HepG2 (cell line): ENCODE measurements around the gene NPHS1. TPM values are rescaled to one million over a fixed set of nuclear protein-coding genes. Genes with fewer than 3 reads are reported as not detected.

Source experiments
- ATAC-seq: fragments of 200-7000 bp; cut with Tn5 transposase; 3 replicates; pipeline ENCODE4 v1.9.1; 2020; ENCODE audit warnings: mild to moderate bottlenecking, moderate library complexity
- BruUV-seq: library from RNA; stranded (reverse); fragments of 400-500 nt; replicated peaks from 2 replicates; lab custom pipeline; 2021; lab: Mats Ljungman, UMichigan
- CTCF ChIA-PET: fragments of 300-600 bp; formaldehyde crosslinking; extraction: SDS; loops from one replicate; lab custom pipeline; 2021; ENCODE audit warnings: low total read pairs, inconsistent platforms, low intra/inter-chr PET ratio; lab: Yijun Ruan, JAX
- POLR2A ChIA-PET: fragments of 350-600 bp; sonication (Branson Sonifier 250); formaldehyde crosslinking; loops from one replicate; lab custom pipeline; 2020; ENCODE audit warnings: antibody characterized with exemption, inconsistent platforms; lab: Yijun Ruan, JAX
- DNase-seq: peaks from one replicate; pipeline ENCODE4 v3.0.0-alpha.2; 2015; ENCODE audit warnings: low spot score
- FAIRE-seq: peaks from 3 replicates; lab custom pipeline; 2011; peaks lifted over from hg19 to GRCh38; lab: Jason Lieb, UNC
- H2AFZ ChIP-seq: one replicate; pipeline ENCODE4 v1.6.1; 2011; ENCODE audit warnings: low read length, inconsistent platforms
- H3K27ac ChIP-seq: fragments of 300-600 bp; 3 replicates; pipeline ENCODE4 v1.8.0; 2011; ENCODE audit warnings: mixed run types, mild to moderate bottlenecking, mixed read lengths, low read length, inconsistent platforms; ENCODE audit not compliant: insufficient read depth; ENCODE audit errors: extremely low read length
- H3K27me3 ChIP-seq, 2 experiments: fragments of 200-600 bp in 1 of 2; 2 replicates in 1 of 2; 3 replicates in 1 of 2; pipeline versions ENCODE4 v1.6.0 to v1.8.0; 2011; ENCODE audit warnings: low read length in 2 of 2, mild to moderate bottlenecking in 2 of 2, moderate library complexity in 2 of 2, inconsistent platforms in 1 of 2; ENCODE audit not compliant: insufficient read depth in 2 of 2, control insufficient read depth in 1 of 2
- H3K36me3 ChIP-seq, 2 experiments: fragments of 200-600 bp in 1 of 2; replicated peaks in 1 of 2; 2 replicates in 1 of 2; 3 replicates in 1 of 2; pipeline versions ENCODE4 v1.5.1 to v1.8.0; 2011; ENCODE audit warnings: low read length in 2 of 2, inconsistent platforms in 1 of 2; ENCODE audit not compliant: insufficient read depth in 2 of 2, control insufficient read depth in 1 of 2
- H3K4me1 ChIP-seq: 2 replicates; pipeline ENCODE4 v1.5.1; 2012; ENCODE audit warnings: low read length, inconsistent platforms; ENCODE audit not compliant: insufficient read depth
- H3K4me2 ChIP-seq: 2 replicates; pipeline ENCODE4 v1.6.0; 2011; ENCODE audit warnings: low read depth, low read length, inconsistent platforms
- H3K4me3 ChIP-seq, 3 experiments: fragments of 200-600 bp in 1 of 3; sonication (generic), shearing (Covaris generic) in 1 of 3; replicated peaks in 1 of 3; 2 replicates each; pipeline ENCODE4 v1.5.1; 2011 to 2016; ENCODE audit warnings: low read length in 3 of 3, inconsistent platforms in 2 of 3, low read depth in 2 of 3, mild to moderate bottlenecking in 2 of 3, control low read depth in 1 of 3, mixed read lengths in 1 of 3; ENCODE audit not compliant: insufficient read depth in 1 of 3
- H3K79me2 ChIP-seq: one replicate; pipeline ENCODE4 v1.6.1; 2011; ENCODE audit warnings: low read length, inconsistent platforms; ENCODE audit not compliant: insufficient read depth
- H3K9ac ChIP-seq: 2 replicates; pipeline ENCODE4 v1.6.0; 2011; ENCODE audit warnings: mild to moderate bottlenecking, low read depth, low read length, inconsistent platforms; ENCODE audit not compliant: insufficient read depth
- H3K9me3 ChIP-seq: 2 replicates; pipeline ENCODE4 v1.5.1; 2012; ENCODE audit warnings: mild to moderate bottlenecking, low read length
- H4K20me1 ChIP-seq: 2 replicates; pipeline ENCODE4 v1.6.0; 2011; ENCODE audit warnings: inconsistent platforms, mild to moderate bottlenecking, low read length, moderate library complexity; ENCODE audit not compliant: insufficient read depth
- ARID5B ChIP-seq: IDR thresholded peaks from 2 replicates; pipeline ENCODE4 v1.4.0; 2020; ENCODE audit warnings: mild to moderate bottlenecking, missing genetic modification reagents
- FOXO4 ChIP-seq: sonication (generic); formaldehyde crosslinking; conservative IDR thresholded peaks from 2 replicates; pipeline ENCODE4 v1.8.1; 2023; ENCODE audit warnings: missing genetic modification reagents
- HNF4G ChIP-seq, 2 experiments: sonication (generic) in 1 of 2; formaldehyde crosslinking in 1 of 2; IDR thresholded peaks; 2 replicates each; pipeline versions ENCODE4 v1.4.0 to v1.6.1; 2011 to 2020; ENCODE audit warnings: borderline replicate concordance in 2 of 2, low read depth in 2 of 2, mild to moderate bottlenecking in 2 of 2, low read length in 1 of 2, missing genetic modification reagents in 1 of 2, moderate library complexity in 1 of 2
- ISL2 ChIP-seq: sonication (generic); formaldehyde crosslinking; IDR thresholded peaks from 2 replicates; pipeline ENCODE4 v1.5.0; 2020; ENCODE audit warnings: missing genetic modification reagents
- JDP2 ChIP-seq: sonication (generic); formaldehyde crosslinking; IDR thresholded peaks from 2 replicates; pipeline ENCODE4 v1.8.1; 2022; ENCODE audit warnings: missing genetic modification reagents, borderline replicate concordance
- MED1 ChIP-seq: sonication (generic); formaldehyde crosslinking; IDR thresholded peaks from 2 replicates; pipeline ENCODE4 v1.4.0; 2020; ENCODE audit warnings: missing genetic modification reagents
- NR2F6 ChIP-seq, 2 experiments: IDR thresholded peaks; 2 replicates each; pipeline ENCODE4 v1.6.1; 2016; ENCODE audit warnings: antibody characterized with exemption in 1 of 2, mild to moderate bottlenecking in 1 of 2
- SALL1 ChIP-seq: sonication (generic); formaldehyde crosslinking; IDR thresholded peaks from 2 replicates; pipeline ENCODE4 v1.8.0; 2022; ENCODE audit warnings: mild to moderate bottlenecking, missing genetic modification reagents
- SOX13 ChIP-seq, 3 experiments: fragments of 450-650 bp in 1 of 3; sonication (generic) in 1 of 3; formaldehyde crosslinking in 1 of 3; IDR thresholded peaks in 2 of 3; conservative IDR thresholded peaks in 1 of 3; 2 replicates each; pipeline versions ENCODE4 v1.5.0 to v1.6.1; 2016 to 2020; ENCODE audit warnings: antibody characterized with exemption in 1 of 3, mild to moderate bottlenecking in 1 of 3, missing compliant biosample characterization in 1 of 3, missing genetic modification reagents in 1 of 3, moderate library complexity in 1 of 3
- TBX3 ChIP-seq: fragments of 450-650 bp; IDR thresholded peaks from 2 replicates; pipeline ENCODE4 v1.6.1; 2017; ENCODE audit warnings: antibody characterized with exemption, mild to moderate bottlenecking, inconsistent platforms, borderline replicate concordance
- ZFY ChIP-seq: sonication (generic); formaldehyde crosslinking; IDR thresholded peaks from 2 replicates; pipeline ENCODE4 v1.4.0; 2020; ENCODE audit warnings: missing genetic modification reagents
- ZNF253 ChIP-seq: sonication (generic); formaldehyde crosslinking; IDR thresholded peaks from 2 replicates; pipeline ENCODE4 v1.8.0; 2022; ENCODE audit warnings: mild to moderate bottlenecking, missing genetic modification reagents, borderline replicate concordance
- ZNF354B ChIP-seq: sonication (generic); formaldehyde crosslinking; IDR thresholded peaks from 2 replicates; pipeline ENCODE4 v1.8.0; 2022; ENCODE audit warnings: mild to moderate bottlenecking, missing genetic modification reagents
- ZNF460 ChIP-seq: sonication (generic); formaldehyde crosslinking; IDR thresholded peaks from 2 replicates; pipeline ENCODE4 v1.5.1; 2020; ENCODE audit warnings: missing genetic modification reagents, mild to moderate bottlenecking, borderline replicate concordance
- ZNF503 ChIP-seq: sonication (generic); formaldehyde crosslinking; IDR thresholded peaks from 2 replicates; pipeline ENCODE4 v1.4.0; 2020; ENCODE audit warnings: missing genetic modification reagents
- ZNF713 ChIP-seq: sonication (generic); formaldehyde crosslinking; IDR thresholded peaks from 2 replicates; pipeline ENCODE4 v1.4.0; 2020; ENCODE audit warnings: mild to moderate bottlenecking, missing genetic modification reagents
- ZNF761 ChIP-seq: sonication (generic); formaldehyde crosslinking; conservative IDR thresholded peaks from 2 replicates; pipeline ENCODE4 v1.4.0; 2020; ENCODE audit warnings: mild to moderate bottlenecking, missing genetic modification reagents
- WGBS: methylation state at CpG from one replicate; pipeline ENCODE4 v1.1.6; 2017; ENCODE audit warnings: low lambda C conversion rate; 5-methylcytosine and 5-hydroxymethylcytosine counted together
- in situ Hi-C: cut with HindIII; loops from 2 replicates; pipeline ENCODE4 v1.10.0; 2017; ENCODE audit warnings: low pct_unique_long_range_greater_than_20kb; ENCODE audit not compliant: extremely low pct_ligation_motif_present
- intact Hi-C: fragments of 100-400 bp; cut with micrococcal nuclease; formaldehyde crosslinking; loops from one replicate; pipeline ENCODE4 v1.10.0; 2022; ENCODE audit not compliant: unreplicated experiment
- polyA plus RNA-seq, 8 experiments: library from polyadenylated mRNA; depleted of rRNA in 3 of 8; stranded (reverse) in 7 of 8; unstranded in 1 of 8; fragments of >200 nt; fragmentation: Illumina TruSeq in 4 of 8; extraction: Trizol in 4 of 8; gene quantifications; 2 replicates each; pipeline versions ENCODE4 v1.2.1 to v1.2.3, GENCODE V29; 2011 to 2016; ENCODE audit warnings: low read depth in 4 of 8, missing spikeins in 1 of 8, mixed read lengths in 1 of 8; ENCODE audit not compliant: insufficient read depth in 1 of 8
- total RNA-seq, 5 experiments: library from RNA; depleted of rRNA; stranded (reverse); fragments of >200 nt; fragmentation: Illumina TruSeq; extraction: Trizol; gene quantifications; 2 replicates each; pipeline ENCODE4 v1.2.3, GENCODE V29; 2016; ENCODE audit warnings: low read depth in 1 of 5

NPHS1 gene
- total and polyA plus RNA-seq, 2 of the 13 experiments (the other 11 are each of a cell fraction or from before 2014, with no cell fraction given) = not detected

GRCh38 chr19:35862528-35862927, 10.2 kb upstream of the NPHS1 start:
- Histone ChIP-seq H3K4me2 (peak overlapping the region; percentile 92), H3K4me3 (no peak overlapping the region), H3K4me1 (peaks cover 26% of the 10 kb centered on the region), H3K79me2 (no peaks in the 10 kb centered on the region), H3K27ac (no peak overlapping the region), H3K36me3 (no peaks in the 10 kb centered on the region), H3K9me3 (no peaks in the 10 kb centered on the region), H2AFZ (no peak overlapping the region), H3K9ac (no peak overlapping the region), H4K20me1 (no peaks in the 10 kb centered on the region), H3K27me3 (peaks cover 2 to 24% of the 10 kb centered on the region in 2 experiments; a peak in 4 of 5 replicates)
- DNase-seq (peak; percentile 42), FAIRE-seq (peak; percentile 39), ATAC-seq (peak; percentile 50)
- in situ Hi-C loops = no loop called here
- CTCF ChIA-PET = no interaction called here
- POLR2A ChIA-PET = interaction anchor here (0.6 kb wide), 1 partner anchor 18 kb away, joined by 3 read pairs; no protein-coding TSS in a partner anchor
- BruUV-seq = no TSS peak
- 57% methylated on average over 7 of the region's 14 CpGs for WGBS
- intact Hi-C loops = loop anchor here (5.0 kb wide), 1 partner anchor 50 kb away; the partner anchor contains the start of gene PRODH2
- 0 out of 2 replicates have a peak, but pooled peaks have one; percentile 31 for TF ChIP-seq ARID5B (CRISPR knock-in tag)
- TF ChIP-seq ZNF354B (CRISPR knock-in tag) = no peak
- peak; percentile 43; the same call in 1 of the 2 replicates for TF ChIP-seq ZFY (CRISPR knock-in tag)
- no peak for TF ChIP-seq ZNF503
- TF ChIP-seq ZNF460 (CRISPR knock-in tag) = no peak
- no peak for TF ChIP-seq SOX13 (IDR thresholded peaks at IDR 0.05)
- no peak for TF ChIP-seq SOX13 (CRISPR knock-in tag; conservative IDR thresholded peaks at IDR 0.05 in 1 of 2, IDR thresholded peaks at IDR 0.05 in 1 of 2)
- TF ChIP-seq MED1 (CRISPR knock-in tag) = peak; percentile 32; the same call in 1 of the 2 replicates
- no peak for TF ChIP-seq JDP2 (CRISPR knock-in tag)
- TF ChIP-seq HNF4G (IDR thresholded peaks at IDR 0.05; ENCODE audit: borderline replicate concordance, low read depth, low read length) = no peak
- no peak for TF ChIP-seq HNF4G (CRISPR knock-in tag; IDR thresholded peaks at IDR 0.05; ENCODE audit: borderline replicate concordance, low read depth)
- TF ChIP-seq SALL1 (CRISPR knock-in tag) = peak; percentile 36; the same call in 1 of the 2 replicates
- peak; percentile 62; the same call in 1 of the 2 replicates for TF ChIP-seq NR2F6 (IDR thresholded peaks at IDR 0.05)
- TF ChIP-seq NR2F6 (CRISPR knock-in tag; IDR thresholded peaks at IDR 0.05) = peak; percentile 87
- no peak for TF ChIP-seq ZNF713
- TF ChIP-seq FOXO4 (CRISPR knock-in tag) = no peak
- TF ChIP-seq TBX3 = no peak
- TF ChIP-seq ISL2 (CRISPR knock-in tag) = no peak
- no peak for TF ChIP-seq ZNF761 (CRISPR knock-in tag)
- no peak for TF ChIP-seq ZNF253
